GM19438 (cell line): Measurements from ENCODE around the gene MASP2.
A peak's percentile ranks its signal among the peaks of the same experiment; 100 is the strongest.
"Not testable (repeated sequence)": the region's sequence is repeated elsewhere in the genome, so short reads cannot be mapped to it uniquely, and the experiment has no call there.

Source experiments
- ATAC-seq: cut with Tn5 transposase; IDR thresholded peaks from one replicate; pipeline ENCODE4 v1.9.1; 2021; ENCODE audit warnings: low read depth; ENCODE audit not compliant: unreplicated experiment

Gene MASP2

DNA sequence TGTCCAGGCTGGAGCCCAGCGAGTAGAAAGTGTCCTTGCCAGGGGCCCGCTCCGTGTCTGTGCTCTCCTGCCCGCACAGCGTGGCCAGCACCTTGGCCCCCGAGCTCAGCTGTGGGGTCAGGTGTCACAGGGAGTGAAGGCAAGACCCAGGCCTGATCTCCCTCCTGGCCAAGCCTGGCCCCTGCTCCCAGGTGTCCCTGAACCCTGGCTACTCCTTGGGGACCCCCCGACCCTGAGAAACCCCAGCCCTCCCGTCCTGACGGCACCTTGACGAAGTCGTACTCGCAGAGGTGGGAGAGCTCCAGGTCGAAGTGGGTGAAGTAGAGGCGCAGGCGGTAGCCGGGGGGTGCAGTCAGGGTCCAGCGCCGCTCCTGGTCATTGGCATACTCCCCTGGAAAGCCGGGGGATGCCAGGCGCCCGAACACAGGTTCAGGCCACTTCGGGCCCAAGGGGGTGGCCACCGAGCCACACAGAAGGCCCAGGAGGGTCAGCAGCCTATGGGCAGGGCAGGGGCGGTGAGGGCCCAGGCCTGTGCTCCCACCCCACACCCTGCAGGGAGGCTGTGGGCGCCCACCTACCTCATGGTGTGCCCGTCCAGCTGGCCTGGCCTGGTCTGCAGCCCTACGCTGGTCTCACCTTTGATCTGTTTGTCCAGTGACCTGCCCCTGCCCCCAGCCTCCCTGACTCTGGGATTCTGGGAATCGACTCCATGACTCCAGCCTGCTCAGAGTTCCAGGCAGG lies at the start of gene MASP2:
MASP2 (minus strand) TSS at position 615 of the 741 bp plus-strand sequence; CDS start at position 583, 32 bp downstream.
- ATAC-seq = no peak

DNA sequence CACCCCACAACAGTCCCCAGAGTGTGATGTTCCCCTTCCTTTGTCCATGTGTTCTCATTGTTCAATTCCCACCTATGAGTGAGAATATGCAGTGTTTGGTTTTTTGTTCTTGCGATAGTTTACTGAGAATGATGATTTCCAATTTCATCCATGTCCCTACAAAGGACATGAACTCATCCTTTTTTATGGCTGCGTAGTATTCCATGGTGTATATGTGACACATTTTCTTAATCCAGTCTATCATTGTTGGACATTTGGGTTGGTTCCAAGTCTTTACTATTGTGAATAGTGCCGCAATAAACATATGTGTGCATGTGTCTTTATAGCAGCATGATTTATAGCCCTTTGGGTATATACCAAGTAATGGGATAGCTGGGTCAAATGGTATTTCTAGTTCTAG lies 36.7 kb upstream of the MASP2 start:
- ATAC-seq = not testable (repeated sequence)

DNA sequence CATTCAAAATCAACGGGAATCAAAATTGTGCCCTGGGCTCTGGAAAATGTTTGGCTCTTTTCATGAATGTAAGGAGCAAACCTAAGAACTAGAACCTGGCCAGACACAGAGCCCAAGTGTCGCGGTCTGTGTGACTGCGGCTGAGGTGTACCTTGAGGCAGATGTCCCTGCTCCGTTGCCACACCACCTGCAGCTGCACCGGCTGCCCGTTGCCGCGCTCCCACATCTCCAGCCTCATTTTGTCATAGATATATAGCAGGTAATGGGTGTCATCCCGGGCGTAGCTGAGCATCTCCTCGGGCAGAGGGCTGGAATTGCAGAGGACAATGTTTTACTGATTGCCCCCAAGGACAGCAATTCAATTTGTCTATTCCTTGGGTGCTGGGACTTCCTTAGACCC lies 33.9 kb upstream of the MASP2 start:
- no peak for ATAC-seq

DNA sequence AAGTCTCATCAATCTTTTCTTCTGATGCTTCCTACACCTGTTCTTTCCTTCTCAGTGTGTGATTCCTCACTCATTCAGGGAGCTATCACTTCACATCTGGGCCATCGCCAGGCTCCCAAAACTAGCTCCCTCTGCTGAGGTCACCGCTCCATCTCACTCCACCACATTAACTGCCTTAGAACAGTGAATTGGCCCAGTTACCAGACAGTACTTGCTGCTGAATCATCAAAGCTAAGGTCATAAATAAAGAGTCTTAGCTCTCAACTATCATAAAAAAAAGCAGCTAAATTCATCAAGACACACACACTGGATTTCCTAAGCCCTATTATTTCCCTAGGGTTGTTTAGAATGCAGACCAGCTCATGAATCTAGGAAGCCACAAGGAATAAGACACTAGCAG lies 31.6 kb upstream of the MASP2 start:
- ATAC-seq = no peak

DNA sequence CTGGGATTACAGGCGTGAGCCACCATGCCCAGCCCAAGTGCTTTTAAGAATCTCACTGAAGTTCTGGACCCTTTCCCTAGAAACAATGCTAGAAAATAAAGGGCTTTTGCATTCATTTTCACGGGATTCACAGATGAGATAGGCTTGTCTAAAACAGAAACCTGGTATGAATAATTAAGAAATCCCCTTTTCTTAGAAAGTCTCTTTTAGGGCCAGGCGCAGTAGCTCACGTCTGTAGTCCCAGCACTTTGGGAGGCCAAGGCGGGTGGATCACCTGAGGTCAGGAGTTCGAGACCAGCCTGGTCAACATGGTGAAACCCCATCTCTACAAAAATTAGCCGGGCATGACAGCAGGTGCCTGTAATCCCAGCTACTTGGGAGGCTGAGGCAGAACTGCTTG lies 26.4 kb upstream of the MASP2 start:
- ATAC-seq = not testable (repeated sequence)

DNA sequence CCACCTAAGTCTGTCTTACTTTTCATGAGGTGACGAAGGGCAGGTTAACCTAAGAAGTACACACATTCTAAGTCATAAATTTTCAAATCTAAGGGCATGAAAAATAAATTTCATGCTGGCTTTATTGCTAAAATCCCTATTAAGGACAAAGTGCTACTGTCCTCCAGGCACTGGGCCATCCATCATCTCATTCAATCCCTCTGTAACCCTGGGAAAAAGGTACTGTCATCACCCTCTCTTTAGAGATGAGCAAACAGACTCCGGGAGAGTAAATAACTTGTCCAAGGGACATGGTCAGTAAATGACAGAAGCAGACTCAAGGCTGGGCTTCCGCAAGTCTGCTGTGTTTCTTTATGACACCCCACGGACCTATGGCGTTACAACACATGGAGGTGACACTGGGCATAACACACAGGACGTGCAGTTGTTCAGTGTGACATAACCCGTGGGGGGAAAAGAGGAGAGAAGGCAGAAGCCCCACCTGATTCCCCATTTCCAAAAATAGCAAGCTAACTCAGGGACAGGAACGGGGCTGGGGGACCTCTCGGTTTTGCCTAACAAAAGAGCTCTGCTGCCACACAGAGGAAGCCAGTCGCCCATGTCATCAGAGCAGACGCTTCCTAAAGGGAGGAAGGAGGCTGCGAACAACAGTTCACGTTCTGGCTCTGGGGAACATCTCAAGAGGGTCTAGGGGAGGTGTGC lies 25.3 kb upstream of the MASP2 start:
- ATAC-seq = no peak

DNA sequence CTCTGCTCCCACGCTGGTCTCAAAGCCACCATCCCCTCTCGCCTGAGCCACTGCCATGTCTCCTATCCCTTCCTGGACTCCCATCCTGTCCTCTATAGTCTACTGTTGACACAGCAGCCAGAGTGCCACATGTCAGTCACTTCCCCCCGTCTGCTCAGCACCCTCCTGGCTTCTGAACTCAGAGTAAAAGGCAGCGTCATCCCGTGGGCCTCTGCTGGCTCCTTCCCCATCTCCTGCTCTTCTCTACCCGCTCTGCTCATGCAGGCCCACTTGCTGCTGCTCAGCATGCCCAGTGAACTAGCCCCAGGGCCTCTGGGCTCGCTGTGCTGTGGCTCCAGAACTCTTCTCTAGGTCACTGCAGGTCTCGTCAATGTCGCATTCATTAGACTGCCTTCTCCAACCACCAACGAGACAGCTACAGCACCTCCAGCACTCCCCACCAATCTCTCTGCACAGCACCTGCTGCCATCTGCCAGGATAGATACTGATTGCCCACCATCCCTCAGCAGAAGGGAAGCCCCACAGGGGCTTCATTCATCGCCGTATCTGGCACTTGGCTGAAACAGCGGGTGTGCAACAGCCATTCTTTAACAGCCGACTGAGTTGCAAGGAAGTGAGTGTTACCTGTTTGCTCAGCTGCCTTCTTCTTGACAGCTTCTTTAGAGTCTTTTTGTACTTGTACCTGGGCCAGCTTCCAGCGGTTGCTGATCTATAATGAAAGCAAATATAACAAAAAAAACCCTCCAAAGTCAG lies 24.6 kb upstream of the MASP2 start:
- ATAC-seq = no peak

DNA sequence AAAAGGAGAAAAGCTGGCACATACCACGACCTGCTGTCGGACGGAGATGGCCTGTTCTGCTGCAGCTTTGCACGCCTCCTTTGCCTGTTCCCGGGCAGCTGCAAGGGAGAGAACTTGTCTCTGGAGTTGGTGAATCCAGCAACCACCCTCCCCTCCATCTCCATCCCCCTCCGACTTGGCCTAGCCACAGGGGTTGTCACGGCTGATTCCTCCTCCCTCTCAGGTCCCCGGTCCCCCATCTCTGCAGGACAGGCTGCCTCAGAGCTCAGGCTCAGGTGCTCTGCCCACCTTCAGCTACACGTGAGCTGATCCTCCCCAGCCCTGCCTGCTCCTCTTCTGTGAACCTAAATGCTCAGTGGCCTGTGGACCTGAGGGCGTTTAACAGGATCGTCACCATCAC lies 23.8 kb upstream of the MASP2 start:
- ATAC-seq = no peak

DNA sequence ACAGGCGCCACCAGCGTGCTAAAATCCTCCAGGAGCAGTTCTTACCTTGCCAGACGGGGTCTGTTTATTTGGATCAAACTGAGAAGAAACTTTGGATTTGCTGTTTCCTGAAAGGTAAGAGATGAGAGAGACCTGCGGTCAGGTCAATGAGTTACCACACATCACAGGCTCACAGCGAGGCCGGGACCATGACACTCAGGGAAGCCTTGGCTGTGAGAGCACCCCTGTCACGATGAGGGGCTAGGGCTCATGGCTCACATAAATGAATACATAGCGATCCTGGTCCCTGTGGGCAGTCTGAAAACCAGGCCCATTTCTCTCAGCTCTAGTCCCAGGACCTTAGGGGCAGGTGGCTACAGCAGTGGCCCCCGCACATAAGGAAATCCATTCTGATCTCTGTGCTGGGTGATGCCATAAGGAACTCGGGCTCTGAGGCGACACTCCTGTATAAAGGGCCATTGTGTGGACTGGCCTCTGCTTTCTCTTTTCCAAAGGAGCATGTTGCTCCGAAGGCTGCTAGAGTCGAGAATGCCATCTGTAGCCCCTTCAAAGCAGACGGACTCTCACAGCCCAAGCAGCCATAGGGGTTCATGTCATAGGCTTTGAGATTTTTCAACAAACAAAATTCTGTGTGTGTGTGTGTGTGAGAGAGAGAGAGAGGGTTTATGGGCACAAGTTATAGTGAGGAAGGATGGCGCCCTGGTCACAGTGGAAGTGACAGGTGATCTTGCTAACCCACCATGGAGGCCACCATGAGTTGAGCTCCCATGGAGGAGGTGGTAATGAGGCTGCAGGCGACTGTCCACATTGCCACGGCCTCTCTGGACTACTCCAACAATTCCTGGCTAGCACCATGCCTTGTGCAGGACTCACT lies 21.8 kb upstream of the MASP2 start:
- no peak for ATAC-seq

DNA sequence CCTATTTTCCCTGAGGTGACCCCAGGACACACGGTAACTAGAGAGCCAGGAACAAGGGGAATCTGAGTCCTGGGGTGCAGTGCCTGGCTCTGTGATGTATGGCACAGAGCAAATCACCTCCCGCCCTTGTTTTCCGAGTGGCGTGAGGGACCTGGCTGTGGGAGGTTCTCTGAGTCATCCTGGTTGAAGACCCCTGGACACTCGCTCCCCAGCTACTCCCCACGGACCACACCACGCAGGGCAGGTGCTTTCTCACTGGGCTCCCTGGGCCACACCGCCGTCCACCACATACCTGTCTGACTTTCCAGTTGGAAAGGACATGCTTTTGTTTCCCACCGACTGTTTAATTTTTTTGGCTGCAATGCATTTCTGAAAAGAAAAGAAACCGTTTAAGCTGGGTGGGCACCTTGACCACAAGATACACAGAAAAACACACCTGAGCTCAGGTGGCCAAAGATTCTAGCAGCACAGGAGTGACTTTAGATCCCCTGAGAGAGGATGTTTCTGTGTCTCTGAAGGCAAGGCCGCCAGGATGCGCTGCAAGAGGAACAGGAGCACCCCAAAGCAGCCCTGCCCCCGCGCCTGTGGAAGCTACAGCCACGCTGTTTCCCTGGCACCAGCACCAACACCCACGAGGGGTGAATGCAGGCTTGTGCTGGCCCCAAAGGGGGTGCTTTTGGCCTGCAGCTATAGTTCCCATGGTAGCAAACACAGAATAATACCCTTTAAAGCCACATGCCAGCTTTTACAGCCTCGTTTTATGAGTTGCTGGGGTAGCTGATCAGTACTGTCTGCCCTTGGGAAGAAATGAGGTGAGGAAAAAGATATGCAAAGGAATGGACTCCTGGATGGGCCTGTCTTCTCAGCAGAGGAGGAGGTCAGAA lies 20.9 kb upstream of the MASP2 start:
- no peak for ATAC-seq

DNA sequence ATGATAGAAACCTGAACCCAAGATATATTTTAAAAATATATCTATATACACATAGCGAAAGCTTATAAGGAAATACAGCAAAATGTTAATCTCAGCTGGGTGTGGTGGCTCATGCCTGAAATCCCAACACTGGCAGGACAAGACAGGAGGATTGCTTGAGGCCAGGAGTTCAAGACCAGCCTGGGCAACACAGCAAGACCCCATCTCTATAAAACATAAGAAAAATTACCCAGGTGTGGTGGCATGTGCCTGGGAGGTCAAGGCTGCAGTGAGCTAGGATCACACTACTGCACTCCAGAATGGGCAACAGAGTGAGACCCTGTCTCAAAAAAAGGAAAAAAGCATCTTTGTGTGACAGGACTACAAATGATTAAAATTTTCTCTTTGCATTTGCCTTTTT lies 18.8 kb upstream of the MASP2 start:
- ATAC-seq = no peak

DNA sequence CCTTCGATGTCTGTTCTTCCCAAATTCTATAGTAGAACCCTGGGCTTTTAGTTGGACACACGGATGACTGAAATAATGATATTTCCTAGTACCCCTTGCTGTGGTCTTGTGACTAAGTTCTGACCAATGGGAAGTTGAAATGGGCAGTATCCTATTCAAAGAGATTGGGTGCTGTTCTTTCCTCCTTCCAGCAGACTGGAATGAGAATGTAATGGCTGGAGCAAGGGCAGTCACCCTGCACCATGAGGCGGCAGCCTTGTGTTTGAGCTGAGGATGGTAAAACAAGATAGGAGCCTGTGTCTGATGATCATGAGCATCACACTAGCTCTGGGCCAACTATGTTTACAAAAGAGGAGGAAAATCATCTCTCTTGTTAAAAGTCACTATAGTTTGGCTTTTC lies 17.9 kb upstream of the MASP2 start:
- no peak for ATAC-seq

DNA sequence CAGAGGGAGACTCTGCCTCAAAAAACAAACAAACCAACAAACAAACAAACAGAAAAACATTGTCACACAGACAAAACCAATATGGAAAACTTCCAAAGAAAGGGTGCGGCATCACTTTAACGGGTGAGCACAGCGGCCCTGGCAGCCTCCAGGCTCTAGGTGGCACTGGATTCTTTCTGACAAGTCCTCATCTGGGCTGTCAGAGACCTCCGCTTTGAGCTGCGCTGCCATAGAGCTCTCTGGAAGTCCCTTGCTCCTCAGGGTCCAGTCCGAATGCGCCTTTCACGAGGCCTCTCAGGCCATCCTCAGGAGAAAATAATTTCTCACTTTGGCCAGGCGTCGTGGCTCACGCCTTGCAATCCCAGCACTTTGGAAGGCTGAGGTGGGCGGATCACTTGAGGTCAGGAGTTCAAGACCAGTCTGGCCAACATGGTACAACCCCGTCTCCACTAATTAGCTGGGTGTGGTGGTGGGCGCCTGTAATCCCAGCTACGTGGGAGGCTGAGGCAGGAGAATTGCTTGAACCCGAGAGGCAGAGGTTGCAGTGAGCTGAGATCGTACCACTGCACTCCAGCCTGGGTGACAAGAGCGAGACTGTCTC lies 17.0 kb upstream of the MASP2 start:
- ATAC-seq = not testable (repeated sequence)

DNA sequence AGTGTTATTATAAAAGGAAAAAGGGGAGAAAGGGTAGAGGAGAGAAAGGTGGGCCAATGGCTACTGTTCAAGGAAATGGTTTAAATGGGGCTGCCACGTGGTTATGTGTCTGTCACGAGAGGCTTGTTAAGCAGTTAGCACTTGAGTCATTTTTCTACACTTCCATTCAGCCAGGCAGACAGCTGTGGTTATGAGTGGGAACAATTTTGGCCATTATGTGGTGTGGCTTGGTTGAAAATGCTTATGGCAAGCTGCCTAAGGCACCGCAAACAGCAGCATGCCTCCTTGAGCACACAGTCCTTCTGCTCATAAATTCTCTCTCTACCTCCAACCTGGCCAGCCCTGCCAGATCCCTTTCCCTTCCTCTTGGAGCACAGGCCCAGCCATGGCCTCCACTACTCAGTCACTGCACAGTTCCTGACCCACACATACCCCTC lies 15.9 kb upstream of the MASP2 start:
- no peak for ATAC-seq

DNA sequence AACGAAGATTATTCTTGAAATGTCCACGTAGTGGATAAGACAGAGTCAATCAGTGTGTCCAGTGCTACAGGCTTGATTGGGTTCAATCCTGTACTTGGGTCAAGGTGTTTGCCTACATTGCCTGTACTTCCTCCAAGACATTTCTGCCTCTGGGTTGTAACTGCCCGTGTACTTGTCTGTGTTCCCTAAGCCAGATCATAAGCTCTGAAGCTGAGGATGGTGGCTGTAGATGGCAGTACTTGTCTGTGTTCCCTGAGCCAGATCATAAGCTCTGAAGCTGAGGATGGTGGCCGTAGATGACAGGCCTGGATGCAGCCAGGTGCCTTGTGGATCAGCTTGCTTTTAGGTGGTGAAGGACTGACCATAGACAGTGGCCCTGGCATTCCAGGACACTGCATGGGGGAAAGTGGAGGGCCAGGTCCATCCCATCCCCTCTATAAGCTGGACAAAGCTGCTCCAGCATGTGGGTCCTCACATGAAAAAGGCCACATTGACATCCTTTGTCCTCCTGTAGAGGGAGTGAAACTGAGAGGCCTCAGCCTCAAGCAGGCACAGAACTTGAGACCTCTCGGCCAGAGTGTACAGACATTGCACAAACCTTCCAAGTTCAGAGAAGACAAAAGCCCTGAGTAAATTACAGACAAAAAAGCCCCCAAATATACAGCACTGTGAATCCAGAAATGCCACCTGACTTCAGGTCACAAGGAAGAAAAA lies 14.8 kb upstream of the MASP2 start:
- ATAC-seq = no peak

DNA sequence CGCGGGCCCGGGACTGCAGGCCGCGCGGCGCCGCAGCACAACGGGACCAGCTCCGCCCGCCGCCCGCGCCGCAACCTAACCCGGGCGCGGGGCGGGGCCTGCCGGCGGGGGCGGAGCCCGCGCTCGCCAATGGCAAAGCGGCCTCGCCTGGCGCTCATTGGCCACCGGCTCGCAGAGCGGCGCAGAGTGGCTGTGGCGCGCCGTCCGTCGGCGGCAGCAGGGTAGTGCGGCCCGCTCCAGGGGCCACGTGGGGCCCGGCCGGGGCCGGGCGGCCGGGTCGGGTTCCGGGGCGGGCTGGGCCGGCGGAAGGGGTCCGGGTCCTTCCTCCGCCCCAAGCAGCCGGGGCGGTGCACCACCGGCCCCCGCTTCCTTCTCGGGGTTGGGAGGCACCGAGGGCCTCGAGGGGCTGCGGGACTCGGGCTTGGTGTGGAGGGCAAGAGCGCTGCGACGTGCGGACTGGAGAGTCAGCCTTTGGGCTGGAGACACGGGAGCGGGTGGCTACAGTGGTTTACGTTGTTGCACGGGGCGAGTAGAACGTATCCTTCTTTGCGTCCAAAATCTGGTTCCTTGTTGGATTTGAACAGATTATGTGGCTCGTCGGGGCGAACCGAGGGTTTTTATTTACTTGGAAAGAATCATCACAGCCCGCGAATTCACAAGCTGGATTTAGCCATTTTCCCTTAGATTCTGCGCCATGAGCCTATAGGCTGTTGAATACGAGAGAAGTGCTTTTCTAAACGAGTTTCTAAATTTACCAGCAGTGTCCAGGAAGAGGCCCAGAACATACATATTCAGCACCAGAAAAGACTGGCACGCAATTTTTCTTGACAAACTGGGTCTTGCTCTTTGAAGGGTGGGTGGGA lies 13.2 kb upstream of the MASP2 start, which contains the start of gene SRM:
SRM (minus strand) TSS at position 51 of the 863 bp plus-strand sequence. CDS start 75 bp downstream, outside the sequence.
- ATAC-seq = peak; percentile 83
